Caco-2 (cell line): Measurements from ENCODE around the gene ZNF136. TPM values are rescaled to one million over a fixed set of nuclear protein-coding genes. Genes with fewer than 3 reads are reported as not detected.

Experiments
- BruUV-seq: library from RNA; stranded (reverse); fragments of 400-500 nt; replicated peaks from 2 replicates; lab custom pipeline; 2021; lab: Mats Ljungman, UMichigan
- CTCF ChIA-PET: fragments of 300-600 bp; sonication (Branson Sonifier 250); formaldehyde crosslinking; loops from one replicate; lab custom pipeline; 2022; ENCODE audit warnings: antibody characterized with exemption; lab: Charles Lee
- POLR2A ChIA-PET: fragments of 300-600 bp; sonication (Branson Sonifier 250); formaldehyde crosslinking; loops from one replicate; lab custom pipeline; 2022; ENCODE audit warnings: antibody characterized with exemption; lab: Charles Lee
- DNase-seq, 2 experiments: peaks; one replicate each; pipeline versions ENCODE4 v3.0.0 to v3.0.0-alpha.2; 2020 to 2022
- H3K27me3 ChIP-seq: replicated peaks from 2 replicates; pipeline ENCODE4 v1.6.0; 2011; ENCODE audit warnings: low read length; ENCODE audit not compliant: control insufficient read depth, insufficient read depth
- H3K36me3 ChIP-seq: 2 replicates; pipeline ENCODE4 v1.5.1; 2011; ENCODE audit warnings: low read length; ENCODE audit not compliant: control insufficient read depth, insufficient read depth
- H3K4me1 ChIP-seq: fragments of 250-450 bp; sonication (Bioruptor Pico); 2 replicates; pipeline ENCODE4 v1.5.1; 2020; ENCODE audit warnings: mild to moderate bottlenecking
- H3K4me3 ChIP-seq: 2 replicates; pipeline ENCODE4 v1.5.1; 2011; ENCODE audit warnings: low read depth, mild to moderate bottlenecking, control low read depth, low read length
- H3K9me3 ChIP-seq: fragments of 250-450 bp; sonication (Bioruptor Pico); 2 replicates; pipeline ENCODE4 v1.5.1; 2020; ENCODE audit warnings: mild to moderate bottlenecking, moderate library complexity
- H3K27ac Mint-ChIP-seq: one replicate; pipeline ENCODE4 v1.8.0; 2022; ENCODE audit warnings: mixed read lengths; ENCODE audit not compliant: unreplicated experiment
- H3K27me3 Mint-ChIP-seq: one replicate; pipeline ENCODE4 v1.8.0; 2022; ENCODE audit warnings: mixed read lengths; ENCODE audit not compliant: insufficient read depth, unreplicated experiment
- H3K36me3 Mint-ChIP-seq: one replicate; pipeline ENCODE4 v1.8.0; 2022; ENCODE audit warnings: mild to moderate bottlenecking, mixed read lengths; ENCODE audit not compliant: insufficient read depth, unreplicated experiment
- H3K4me1 Mint-ChIP-seq: one replicate; pipeline ENCODE4 v1.8.0; 2022; ENCODE audit warnings: low read depth, mixed read lengths; ENCODE audit not compliant: unreplicated experiment
- H3K4me3 Mint-ChIP-seq: one replicate; pipeline ENCODE4 v1.8.0; 2022; ENCODE audit warnings: mild to moderate bottlenecking, moderate library complexity, mixed read lengths; ENCODE audit not compliant: unreplicated experiment
- H3K9me3 Mint-ChIP-seq: one replicate; pipeline ENCODE4 v1.8.0; 2022; ENCODE audit warnings: mixed read lengths; ENCODE audit not compliant: unreplicated experiment
- intact Hi-C: fragments of 100-400 bp; cut with micrococcal nuclease; formaldehyde crosslinking; loops from one replicate; pipeline ENCODE4 v1.10.0; 2022; ENCODE audit not compliant: unreplicated experiment
- total RNA-seq: library from RNA; stranded (reverse); gene quantifications from 2 replicates; pipeline ENCODE4 v1.2.3, GENCODE V29; 2022
- TF ChIP-seq, protein P1 (sequence below), 2 experiments: fragments of 200-600 bp in 1 of 2; IDR thresholded peaks; 1 replicate in 1 of 2; 2 replicates in 1 of 2; pipeline versions ENCODE4 v1.5.1 to v1.8.0; 2011 to 2022; ENCODE audit warnings: antibody characterized with exemption in 1 of 2, control low read depth in 1 of 2, inconsistent platforms in 1 of 2, low read depth in 1 of 2, low read length in 1 of 2, mild to moderate bottlenecking in 1 of 2, moderate library complexity in 1 of 2; ENCODE audit not compliant: insufficient read depth in 1 of 2, severe bottlenecking in 1 of 2, unreplicated experiment in 1 of 2

ZNF136 gene
- total RNA-seq, 1 experiment from 2014 or later: 3.6 TPM

DNA sequence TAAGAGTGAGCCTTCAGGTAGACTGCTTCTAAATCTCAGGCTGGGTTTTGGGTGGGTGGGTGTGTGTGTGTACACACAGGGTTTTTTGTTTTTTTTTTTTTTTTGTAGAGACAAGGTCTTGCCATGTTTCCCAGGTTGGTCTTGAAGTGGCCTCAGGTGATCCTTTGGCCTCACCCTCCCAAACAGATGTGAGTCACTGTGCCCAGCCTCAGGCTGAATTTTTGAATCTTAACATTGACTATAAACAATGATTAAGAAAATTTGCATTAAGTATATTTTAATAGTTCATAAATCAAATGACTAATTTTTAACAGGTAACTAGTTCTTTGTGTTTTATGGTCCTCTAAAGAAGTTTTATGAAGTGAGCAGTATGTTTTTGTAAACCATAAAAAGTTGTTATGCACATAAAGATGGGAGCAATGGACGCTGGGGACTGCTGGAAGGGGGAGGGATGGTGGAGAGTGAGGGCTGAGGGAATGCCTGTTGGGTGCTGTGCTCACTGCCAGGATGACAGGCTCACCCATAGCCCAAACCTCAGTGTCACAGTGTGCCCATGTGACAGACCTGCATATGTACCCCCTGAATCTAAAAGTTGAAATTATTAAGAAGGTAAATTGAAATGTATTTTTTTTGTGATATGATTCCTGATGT lies 60.2 kb downstream of the ZNF136 start:
- Mint-ChIP-seq H3K27me3 (no peaks in the 10 kb centered on the region), H3K4me1 (no peaks in the 10 kb centered on the region), H3K36me3 (no peaks in the 10 kb centered on the region), H3K4me3 (no peak overlapping the region), H3K27ac (no peak overlapping the region), H3K9me3 (no peaks in the 10 kb centered on the region)
- H3K4me3 ChIP-seq: no peak overlapping the region
- CTCF ChIA-PET: no interaction called here
- no peaks in the 10 kb centered on the region for H3K36me3 ChIP-seq
- peaks cover 4% of the 10 kb centered on the region; the same call in 1 of the 2 replicates for H3K9me3 ChIP-seq
- DNase-seq: no peak
- POLR2A ChIA-PET: interaction anchor here (0.5 kb wide), 1 partner anchor 318 kb away, joined by 3 read pairs; no protein-coding TSS in a partner anchor
- BruUV-seq: no TSS peak
- H3K27me3 ChIP-seq: no peaks in the 10 kb centered on the region
- intact Hi-C loops: no loop called here
- TF ChIP-seq, protein P1, sequence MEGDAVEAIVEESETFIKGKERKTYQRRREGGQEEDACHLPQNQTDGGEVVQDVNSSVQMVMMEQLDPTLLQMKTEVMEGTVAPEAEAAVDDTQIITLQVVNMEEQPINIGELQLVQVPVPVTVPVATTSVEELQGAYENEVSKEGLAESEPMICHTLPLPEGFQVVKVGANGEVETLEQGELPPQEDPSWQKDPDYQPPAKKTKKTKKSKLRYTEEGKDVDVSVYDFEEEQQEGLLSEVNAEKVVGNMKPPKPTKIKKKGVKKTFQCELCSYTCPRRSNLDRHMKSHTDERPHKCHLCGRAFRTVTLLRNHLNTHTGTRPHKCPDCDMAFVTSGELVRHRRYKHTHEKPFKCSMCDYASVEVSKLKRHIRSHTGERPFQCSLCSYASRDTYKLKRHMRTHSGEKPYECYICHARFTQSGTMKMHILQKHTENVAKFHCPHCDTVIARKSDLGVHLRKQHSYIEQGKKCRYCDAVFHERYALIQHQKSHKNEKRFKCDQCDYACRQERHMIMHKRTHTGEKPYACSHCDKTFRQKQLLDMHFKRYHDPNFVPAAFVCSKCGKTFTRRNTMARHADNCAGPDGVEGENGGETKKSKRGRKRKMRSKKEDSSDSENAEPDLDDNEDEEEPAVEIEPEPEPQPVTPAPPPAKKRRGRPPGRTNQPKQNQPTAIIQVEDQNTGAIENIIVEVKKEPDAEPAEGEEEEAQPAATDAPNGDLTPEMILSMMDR (IDR thresholded peaks at IDR 0.05; ENCODE audit: insufficient read depth in 1 of 2, low read depth in 1 of 2, low read length in 1 of 2, severe bottlenecking in 1 of 2, unreplicated experiment in 1 of 2): no peak
- H3K4me1 ChIP-seq: no peaks in the 10 kb centered on the region

DNA sequence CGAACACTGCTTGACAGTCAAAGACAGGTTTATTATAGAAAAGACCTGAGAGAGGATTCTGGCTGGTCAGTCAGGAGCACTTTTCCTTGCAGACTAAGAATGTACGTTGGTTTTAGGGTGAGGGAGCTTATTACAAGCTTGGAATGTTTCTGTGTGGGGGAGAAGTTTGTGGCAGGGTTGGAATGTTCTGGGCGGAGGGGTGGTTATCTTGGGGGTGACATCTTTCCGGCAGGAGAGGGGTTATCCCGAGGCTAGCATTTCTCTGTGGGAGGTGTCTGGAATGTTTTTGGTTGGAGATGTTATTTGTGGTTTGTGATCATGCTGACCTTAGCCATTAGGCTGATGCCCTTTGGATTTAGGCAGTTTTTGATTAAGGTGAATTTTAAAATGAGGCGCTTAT lies 61.8 kb downstream of the ZNF136 start:
- CTCF ChIA-PET: no interaction called here
- intact Hi-C loops: no loop called here
- H3K4me1 Mint-ChIP-seq: no peaks in the 10 kb centered on the region
- TF ChIP-seq, protein P1 (IDR thresholded peaks at IDR 0.05; ENCODE audit: insufficient read depth in 1 of 2, low read depth in 1 of 2, low read length in 1 of 2, severe bottlenecking in 1 of 2, unreplicated experiment in 1 of 2): no peak
- POLR2A ChIA-PET: no interaction called here
- no peak overlapping the region for H3K4me3 Mint-ChIP-seq
- Histone ChIP-seq H3K9me3 (no peaks in the 10 kb centered on the region; the same call in 1 of the 2 replicates), H3K4me1 (no peaks in the 10 kb centered on the region), H3K27me3 (no peaks in the 10 kb centered on the region), H3K36me3 (no peaks in the 10 kb centered on the region), H3K4me3 (no peak overlapping the region)
- no TSS peak for BruUV-seq
- no peaks in the 10 kb centered on the region for H3K27me3 Mint-ChIP-seq
- H3K27ac Mint-ChIP-seq: no peak overlapping the region
- no peak for DNase-seq
- peaks cover 9% of the 10 kb centered on the region for H3K9me3 Mint-ChIP-seq
- no peaks in the 10 kb centered on the region for H3K36me3 Mint-ChIP-seq

DNA sequence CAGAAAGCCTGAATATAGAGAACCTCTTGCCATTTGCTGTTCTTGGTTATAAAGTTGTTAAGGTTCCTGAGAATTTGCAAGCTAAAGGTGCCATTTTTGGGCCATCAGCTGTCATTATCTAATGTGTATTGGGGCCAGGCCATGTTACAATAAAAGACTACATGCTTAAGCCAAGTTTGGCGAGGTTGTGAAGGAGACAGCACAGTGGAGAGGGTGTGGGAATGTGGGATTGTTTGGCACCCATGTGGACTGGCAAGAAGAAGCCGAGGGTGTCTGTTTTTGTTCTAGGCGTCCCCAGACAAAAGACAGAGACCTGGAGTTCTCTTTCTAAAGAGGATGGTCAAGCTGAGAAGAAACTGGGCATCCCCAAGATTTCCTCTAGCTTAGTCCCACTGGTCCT lies 67.1 kb downstream of the ZNF136 start:
- no peak overlapping the region for H3K4me3 Mint-ChIP-seq

More for the DNA sequence above, 67.1 kb downstream of the ZNF136 start:
- H3K9me3 ChIP-seq: no peaks in the 10 kb centered on the region; the same call in 1 of the 2 replicates
- ChIA-PET POLR2A (no interaction called here), CTCF (no interaction called here)
- no TSS peak for BruUV-seq
- no peaks in the 10 kb centered on the region for H3K36me3 ChIP-seq
- H3K27me3 ChIP-seq: no peaks in the 10 kb centered on the region
- TF ChIP-seq, protein P1 (IDR thresholded peaks at IDR 0.05; ENCODE audit: insufficient read depth in 1 of 2, low read depth in 1 of 2, low read length in 1 of 2, severe bottlenecking in 1 of 2, unreplicated experiment in 1 of 2): no peak
- H3K9me3 Mint-ChIP-seq: peaks cover 41% of the 10 kb centered on the region
- no peak overlapping the region for H3K4me3 ChIP-seq
- no peak for DNase-seq
- no peak overlapping the region for H3K27ac Mint-ChIP-seq
- no peaks in the 10 kb centered on the region for H3K36me3 Mint-ChIP-seq
- intact Hi-C loops: no loop called here
- no peaks in the 10 kb centered on the region for H3K27me3 Mint-ChIP-seq
- H3K4me1 ChIP-seq: no peaks in the 10 kb centered on the region
- no peaks in the 10 kb centered on the region for H3K4me1 Mint-ChIP-seq
